CD4-positive, CD25-positive, alpha-beta regulatory T cell (primary cell): Measurements from ENCODE around the gene PNPLA1. TPM values are rescaled to one million over a fixed set of nuclear protein-coding genes. Genes with fewer than 3 reads are reported as not detected.
"Not testable (repeated sequence)": the region's sequence is repeated elsewhere in the genome, so short reads cannot be mapped to it uniquely, and the experiment has no call there.

Experiments used
- ATAC-seq, 2 donors: fragments of 150-1000 bp; cut with Tn5 transposase; one replicate each; pipeline ENCODE4 v1.10.0; 2021; ENCODE audit warnings: low read depth in 2 of 2, moderate number of reproducible peaks in 2 of 2, moderate library complexity in 1 of 2
- DNase-seq, 3 donors: peaks; one replicate each; pipeline versions ENCODE4 v3.0.0 to v3.0.0-alpha.2; 2012 to 2022; ENCODE audit warnings: mixed read lengths in 1 of 3
- H3K27ac ChIP-seq: one replicate; pipeline ENCODE4 v1.7.0; 2013; ENCODE audit warnings: mild to moderate bottlenecking, low read length; ENCODE audit not compliant: insufficient read depth, poor library complexity, severe bottlenecking
- H3K27me3 ChIP-seq: one replicate; pipeline ENCODE4 v1.7.0; 2013; ENCODE audit warnings: low read length; ENCODE audit not compliant: control insufficient read depth, insufficient read depth
- H3K36me3 ChIP-seq: one replicate; pipeline ENCODE4 v1.7.0; 2013; ENCODE audit warnings: mild to moderate bottlenecking, low read length, moderate library complexity; ENCODE audit not compliant: control insufficient read depth, insufficient read depth
- H3K4me1 ChIP-seq: 2 replicates; pipeline ENCODE4 v1.7.0; 2013; ENCODE audit warnings: mild to moderate bottlenecking, low read length; ENCODE audit not compliant: insufficient read depth, control insufficient read depth, poor library complexity, severe bottlenecking
- H3K4me3 ChIP-seq: one replicate; pipeline ENCODE4 v1.7.0; 2013; ENCODE audit warnings: low read depth, mild to moderate bottlenecking, low read length, moderate library complexity
- H3K9me3 ChIP-seq, 2 experiments: 1 replicate in 1 of 2; 2 replicates in 1 of 2; pipeline ENCODE4 v1.7.0; 2013; ENCODE audit warnings: low read length in 2 of 2, mild to moderate bottlenecking in 1 of 2, moderate library complexity in 1 of 2; ENCODE audit not compliant: control insufficient read depth in 2 of 2
- H3K27ac Mint-ChIP-seq, 3 donors: one replicate each; pipeline ENCODE4 v1.8.0; 2020 to 2022; ENCODE audit warnings: mild to moderate bottlenecking in 3 of 3, mixed read lengths in 3 of 3, moderate library complexity in 2 of 3
- H3K27me3 Mint-ChIP-seq: one replicate; pipeline ENCODE4 v1.8.0; 2022; ENCODE audit warnings: mild to moderate bottlenecking, mixed read lengths
- H3K36me3 Mint-ChIP-seq: one replicate; pipeline ENCODE4 v1.8.0; 2020; ENCODE audit warnings: mixed read lengths
- H3K4me1 Mint-ChIP-seq, 4 donors: one replicate each; pipeline ENCODE4 v1.8.0; 2020 to 2022; ENCODE audit warnings: mixed read lengths in 4 of 4, mild to moderate bottlenecking in 1 of 4
- H3K4me3 Mint-ChIP-seq, 4 donors: one replicate each; pipeline ENCODE4 v1.8.0; 2020 to 2022; ENCODE audit warnings: mild to moderate bottlenecking in 4 of 4, mixed read lengths in 4 of 4, moderate library complexity in 3 of 4
- H3K9me3 Mint-ChIP-seq, 7 donors: one replicate each; pipeline ENCODE4 v1.8.0; 2020 to 2022; ENCODE audit warnings: mixed read lengths in 7 of 7, mild to moderate bottlenecking in 3 of 7, moderate library complexity in 2 of 7
- polyA plus RNA-seq, 4 donors: library from polyadenylated mRNA; unstranded; fragments of 300-500 nt; fragmentation: Illumina TruSeq; gene quantifications; one replicate each; pipeline ENCODE4 v1.2.3, GENCODE V29; 2021
- total RNA-seq: library from RNA; stranded (reverse); gene quantifications from one replicate; pipeline ENCODE4 v1.2.3, GENCODE V29; 2022

Gene PNPLA1
- total and polyA plus RNA-seq, 5 donors from 2014 or later = 0.25 TPM; not detected in 4

DNA sequence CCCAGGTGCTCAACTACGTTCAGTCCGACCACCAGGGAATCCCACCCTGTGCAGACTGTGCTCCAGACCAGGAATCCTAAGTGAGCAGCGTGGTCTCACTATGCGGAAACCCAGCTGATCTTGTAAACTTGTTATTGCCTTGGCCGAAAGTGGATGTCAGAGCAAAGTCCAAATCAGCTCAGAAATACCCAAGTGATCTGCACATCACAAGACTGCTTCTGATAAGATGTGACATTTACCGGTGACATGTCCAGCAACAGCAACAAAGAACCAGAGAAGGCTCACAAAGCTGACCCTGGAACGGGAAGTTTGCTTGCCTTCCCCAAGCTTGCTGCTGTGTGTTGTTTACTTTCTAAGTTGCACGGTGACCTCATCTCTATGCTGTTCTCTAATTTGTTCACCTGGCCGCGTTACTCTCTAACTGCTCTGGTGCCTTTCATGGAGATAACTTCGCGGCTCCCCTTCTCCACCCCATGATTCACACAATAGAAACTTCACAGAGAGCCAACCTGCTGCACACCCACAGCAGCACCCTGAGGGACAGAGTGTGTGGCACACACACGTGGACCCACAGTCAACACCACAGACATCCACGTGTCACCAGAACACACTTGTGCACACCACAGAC, 65.1 kb downstream of the PNPLA1 start:
- Histone ChIP-seq H3K27me3 (peaks cover 3% of the 10 kb centered on the region), H3K9me3 (no peaks in the 10 kb centered on the region), H3K4me1 (no peaks in the 10 kb centered on the region), H3K4me3 (no peak overlapping the region), H3K27ac (no peak overlapping the region), H3K36me3 (no peaks in the 10 kb centered on the region)
- ATAC-seq = peak in 1 of 2 donors; percentile 13
- no peak overlapping the region for H3K4me3 Mint-ChIP-seq
- H3K27ac Mint-ChIP-seq = no peak overlapping the region
- peaks cover 0 to 14% (median 6%) of the 10 kb centered on the region in 4 donors for H3K4me1 Mint-ChIP-seq
- H3K36me3 Mint-ChIP-seq = no peaks in the 10 kb centered on the region
- H3K9me3 Mint-ChIP-seq = no peaks in the 10 kb centered on the region
- no peak for DNase-seq
- H3K27me3 Mint-ChIP-seq = peaks cover 25% of the 10 kb centered on the region

DNA sequence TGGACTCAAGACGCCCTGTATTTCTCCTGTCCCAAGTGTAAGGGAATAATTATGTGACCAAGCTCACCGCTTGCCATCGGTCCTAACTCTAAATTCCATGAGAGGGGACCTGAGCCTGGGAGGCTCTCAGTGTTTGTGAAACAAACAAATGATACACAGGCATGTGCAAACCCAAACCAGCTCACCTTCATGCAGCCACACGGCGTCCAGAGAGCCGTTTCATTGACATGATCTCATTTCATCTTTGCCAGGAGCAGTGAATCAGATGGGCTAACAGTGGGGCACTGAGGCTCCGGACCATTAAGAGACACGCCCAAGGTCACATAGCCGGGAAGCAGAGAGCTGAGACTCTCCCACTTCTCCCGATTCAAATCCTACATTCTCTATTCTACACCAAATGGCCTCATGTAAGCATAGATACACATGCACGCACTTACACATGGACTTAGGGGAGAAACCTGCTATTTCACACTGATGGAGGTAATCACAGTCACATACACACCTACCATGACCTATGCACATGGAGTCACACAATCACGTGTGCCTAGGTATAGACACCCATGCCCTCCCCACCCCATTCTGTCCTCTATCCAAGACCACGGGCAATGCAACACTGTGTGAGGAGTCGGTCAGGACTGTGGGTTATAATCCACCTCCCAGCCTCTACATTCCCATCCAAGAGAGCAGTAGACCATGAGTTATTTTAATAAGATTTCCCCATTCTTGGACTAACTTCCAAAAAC, 65.8 kb downstream of the PNPLA1 start:
- no peak overlapping the region for H3K27ac ChIP-seq
- no peak overlapping the region for H3K4me3 ChIP-seq
- ATAC-seq = no peak
- Mint-ChIP-seq H3K4me1 (peaks cover under 1 to 19% (median 7%) of the 10 kb centered on the region in 4 donors), H3K4me3 (no peak overlapping the region), H3K36me3 (no peaks in the 10 kb centered on the region), H3K27ac (no peak overlapping the region), H3K9me3 (no peaks in the 10 kb centered on the region), H3K27me3 (peaks cover 31% of the 10 kb centered on the region)
- H3K36me3 ChIP-seq = no peaks in the 10 kb centered on the region
- peaks cover 3% of the 10 kb centered on the region for H3K27me3 ChIP-seq
- peaks cover 1% of the 10 kb centered on the region for H3K4me1 ChIP-seq
- H3K9me3 ChIP-seq = no peaks in the 10 kb centered on the region
- no peak for DNase-seq

DNA sequence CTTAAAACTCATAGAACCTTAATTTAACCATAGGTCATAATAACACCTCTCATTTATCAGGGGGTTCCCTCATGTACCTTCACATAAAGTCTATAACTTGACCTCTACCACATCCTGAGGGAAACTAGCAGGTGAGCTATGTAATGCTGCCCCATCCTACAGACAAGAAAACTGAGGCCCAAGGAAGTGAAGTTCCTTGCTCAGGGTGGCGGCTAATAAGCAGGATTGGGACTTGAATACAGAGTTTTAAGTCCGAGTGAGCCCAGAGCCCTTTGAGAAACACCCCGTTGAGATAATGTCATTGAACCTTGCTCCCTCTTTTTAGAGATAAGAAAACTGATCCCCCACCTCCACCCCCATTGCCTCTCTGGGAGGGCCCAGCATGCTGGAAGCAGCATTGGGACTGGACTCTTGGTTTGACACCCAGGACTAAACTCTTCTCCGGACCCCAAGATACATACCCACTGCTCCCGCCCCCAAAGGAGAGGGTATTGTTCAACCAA, 66.4 kb downstream of the PNPLA1 start:
- Histone ChIP-seq H3K36me3 (no peaks in the 10 kb centered on the region), H3K27ac (no peak overlapping the region), H3K4me1 (peaks cover 7% of the 10 kb centered on the region), H3K27me3 (peaks cover 3% of the 10 kb centered on the region), H3K9me3 (no peaks in the 10 kb centered on the region), H3K4me3 (no peak overlapping the region)
- H3K4me3 Mint-ChIP-seq = no peak overlapping the region
- ATAC-seq (no peak), DNase-seq (no peak)
- peaks cover 4 to 23% (median 12%) of the 10 kb centered on the region in 4 donors for H3K4me1 Mint-ChIP-seq
- no peaks in the 10 kb centered on the region for H3K9me3 Mint-ChIP-seq
- no peak overlapping the region for H3K27ac Mint-ChIP-seq
- peaks cover 32% of the 10 kb centered on the region for H3K27me3 Mint-ChIP-seq
- H3K36me3 Mint-ChIP-seq = no peaks in the 10 kb centered on the region

DNA sequence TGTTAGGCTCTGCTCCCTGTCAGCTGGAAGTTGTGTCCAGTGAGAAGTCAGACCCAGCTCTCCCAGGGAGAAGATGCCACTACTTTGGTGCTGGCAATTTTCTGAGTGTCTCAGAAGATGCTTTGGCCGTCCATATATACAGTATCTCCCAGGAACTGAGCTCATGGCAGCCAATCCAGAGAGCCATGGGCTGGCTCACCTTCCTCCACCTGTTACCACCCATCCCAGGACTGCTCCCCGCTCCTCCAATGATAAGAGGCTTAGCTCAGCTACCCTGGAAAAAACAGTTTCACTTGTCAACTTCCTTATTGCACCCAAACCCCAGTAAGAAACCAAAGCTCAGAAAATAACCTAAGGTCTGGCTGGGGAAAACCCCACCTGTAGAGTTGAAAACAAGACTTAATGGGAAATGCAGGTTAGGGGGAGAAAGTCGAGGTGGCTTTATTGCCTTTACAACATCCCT, 67.0 kb downstream of the PNPLA1 start, which contains the start of gene BNIP5:
Gene BNIP5 (minus strand): TSS at position 110 of the 463 bp plus-strand sequence. CDS start 6,198 bp downstream, outside the sequence.
- H3K9me3 ChIP-seq = no peaks in the 10 kb centered on the region
- H3K27ac Mint-ChIP-seq = peak within 1 kb of the TSS in 1 of 3 donors; percentile 70
- H3K4me1 Mint-ChIP-seq = peaks cover 4 to 23% (median 12%) of the 10 kb centered on the region in 4 donors
- H3K27ac ChIP-seq = no peak within 1 kb of the TSS
- no peaks in the 10 kb centered on the region for H3K36me3 Mint-ChIP-seq
- ATAC-seq (no peak), DNase-seq (peak in 1 of 3 donors; percentile 27)
- H3K4me3 ChIP-seq = no peak within 1 kb of the TSS
- H3K4me3 Mint-ChIP-seq = peak within 1 kb of the TSS in 1 of 4 donors; percentile 27
- peaks cover 32% of the 10 kb centered on the region for H3K27me3 Mint-ChIP-seq
- peaks cover 7% of the 10 kb centered on the region for H3K4me1 ChIP-seq
- no peaks in the 10 kb centered on the region for H3K36me3 ChIP-seq
- peaks cover 3% of the 10 kb centered on the region for H3K27me3 ChIP-seq
- no peaks in the 10 kb centered on the region for H3K9me3 Mint-ChIP-seq

DNA sequence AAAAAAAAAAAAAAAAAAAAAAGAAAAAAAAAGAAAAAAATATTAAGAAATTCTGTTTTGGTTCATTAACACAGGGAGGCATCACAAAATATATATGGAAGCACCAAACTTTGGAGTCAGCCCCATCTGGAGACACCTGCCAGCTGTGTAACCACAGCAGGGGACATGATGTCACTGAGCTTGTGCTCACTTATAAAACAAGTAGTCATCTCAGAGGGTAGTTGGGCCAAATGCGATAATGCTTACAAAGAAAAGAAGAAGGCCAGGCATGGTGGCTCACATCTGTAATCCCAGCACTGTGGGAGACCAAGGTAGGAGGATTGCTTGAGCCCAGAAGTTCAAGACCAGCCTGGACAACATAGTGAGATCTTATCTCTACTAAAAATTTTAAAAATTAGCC, 68.0 kb downstream of the PNPLA1 start:
- peaks cover 3% of the 10 kb centered on the region for H3K27me3 ChIP-seq
- no peaks in the 10 kb centered on the region for H3K9me3 ChIP-seq
- H3K4me1 ChIP-seq = peaks cover 7% of the 10 kb centered on the region
- Mint-ChIP-seq H3K27me3 (peaks cover 32% of the 10 kb centered on the region), H3K9me3 (no peaks in the 10 kb centered on the region), H3K4me3 (no peak overlapping the region), H3K4me1 (peaks cover 4 to 23% (median 10%) of the 10 kb centered on the region in 4 donors), H3K27ac (no peak overlapping the region), H3K36me3 (no peaks in the 10 kb centered on the region)
- ATAC-seq = no peak
- no peak overlapping the region for H3K27ac ChIP-seq
- no peak for DNase-seq
- H3K4me3 ChIP-seq = no peak overlapping the region
- no peaks in the 10 kb centered on the region for H3K36me3 ChIP-seq

DNA sequence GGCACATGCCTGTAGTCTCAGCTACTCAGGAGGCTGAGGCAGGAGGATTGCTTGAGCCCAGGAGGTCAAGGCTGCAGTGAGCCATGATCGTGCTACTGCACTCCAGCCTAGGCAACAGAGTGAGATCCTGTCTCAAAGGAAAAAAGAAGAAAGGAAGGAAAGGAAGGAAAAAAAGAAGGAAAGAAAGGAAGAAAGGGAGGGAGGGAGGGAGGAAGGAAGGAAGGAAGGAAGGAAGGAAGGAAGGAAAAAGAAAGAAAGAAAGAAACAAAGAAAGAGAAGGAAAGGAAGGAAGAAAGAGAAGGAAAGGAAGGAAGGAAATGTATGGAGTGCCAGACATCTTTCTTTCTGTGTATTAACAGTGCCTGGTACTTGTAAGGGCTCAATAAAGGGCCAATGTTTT, 68.4 kb downstream of the PNPLA1 start:
- DNase-seq, ATAC-seq, H3K27me3 ChIP-seq, H3K4me3 ChIP-seq, H3K9me3 ChIP-seq, H3K36me3 Mint-ChIP-seq, H3K27ac Mint-ChIP-seq, H3K4me1 ChIP-seq, H3K36me3 ChIP-seq, H3K4me3 Mint-ChIP-seq, H3K27ac ChIP-seq, H3K9me3 Mint-ChIP-seq: not testable (repeated sequence)
- Mint-ChIP-seq H3K4me1 (peaks cover 4 to 23% (median 10%) of the 10 kb centered on the region in 4 donors), H3K27me3 (peaks cover 36% of the 10 kb centered on the region)

DNA sequence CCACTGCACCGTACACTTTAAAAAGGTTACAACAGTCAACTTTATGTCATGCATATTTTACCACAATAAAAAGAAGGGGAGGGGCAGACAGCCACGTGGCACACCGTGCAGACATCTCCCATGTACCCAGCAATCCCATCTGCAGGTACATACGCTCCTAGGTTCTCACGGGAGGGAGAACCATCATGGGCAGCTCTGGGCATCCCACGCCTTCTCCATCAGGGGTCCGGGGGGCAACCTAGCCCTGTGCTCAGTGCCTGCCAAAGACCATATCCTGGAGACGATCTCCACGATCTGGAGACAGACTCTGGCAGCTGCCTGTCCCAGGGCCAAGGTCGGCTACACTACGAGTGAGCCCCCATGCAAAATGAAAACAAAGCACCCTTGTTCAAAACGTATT, 69.3 kb downstream of the PNPLA1 start:
- Mint-ChIP-seq H3K27me3 (peaks cover 36% of the 10 kb centered on the region), H3K27ac (no peak overlapping the region), H3K9me3 (no peaks in the 10 kb centered on the region), H3K4me1 (peaks cover 4 to 23% (median 10%) of the 10 kb centered on the region in 4 donors), H3K36me3 (no peaks in the 10 kb centered on the region), H3K4me3 (no peak overlapping the region)
- Histone ChIP-seq H3K4me1 (peaks cover 7% of the 10 kb centered on the region), H3K27me3 (no peaks in the 10 kb centered on the region), H3K9me3 (no peaks in the 10 kb centered on the region), H3K36me3 (no peaks in the 10 kb centered on the region), H3K27ac (no peak overlapping the region), H3K4me3 (no peak overlapping the region)
- no peak for ATAC-seq
- DNase-seq = no peak
